Activated effector memory CD4-positive, alpha-beta T cell treated with anti-CD3 and anti-CD28 coated beads, Interleukin-2, amount 50 U/mL, for 16 hours (primary cell): ENCODE measurements around the gene PLEKHO2.

Experiments
- DNase-seq: peaks from one replicate; pipeline ENCODE4 v3.0.0-alpha.2; 2020

The PLEKHO2 gene

GRCh38 chr15:64895285-64896065 is 53.8 kb downstream of the PLEKHO2 start:
- DNase-seq, result peak; percentile 73

- no peak for DNase-seq
Observed at GRCh38 chr15:64896371-64897069, 54.8 kb downstream of the PLEKHO2 start.

GRCh38 chr15:64897345-64897985 is 55.8 kb downstream of the PLEKHO2 start:
- DNase-seq, result no peak

GRCh38 chr15:64898406-64898805 is 56.7 kb downstream of the PLEKHO2 start:
- DNase-seq, result no peak

GRCh38 chr15:64901141-64901540 is 59.4 kb downstream of the PLEKHO2 start:
- DNase-seq, result no peak

- no peak for DNase-seq
Observed at GRCh38 chr15:64901914-64902313, 60.2 kb downstream of the PLEKHO2 start.

GRCh38 chr15:64902863-64903262 is 61.1 kb downstream of the PLEKHO2 start:
- no peak for DNase-seq

- no peak for DNase-seq
Observed at GRCh38 chr15:64903326-64903950, 61.7 kb downstream of the PLEKHO2 start.

GRCh38 chr15:64904189-64904588 is 62.5 kb downstream of the PLEKHO2 start:
- DNase-seq, result no peak

GRCh38 chr15:64905119-64905831 is 63.6 kb downstream of the PLEKHO2 start:
- peak; percentile 92 for DNase-seq

GRCh38 chr15:64905941-64906340 is 64.2 kb downstream of the PLEKHO2 start:
- DNase-seq, result no peak

GRCh38 chr15:64906402-64906801 is 64.7 kb downstream of the PLEKHO2 start:
- no peak for DNase-seq

- no peak for DNase-seq
Observed at GRCh38 chr15:64907991-64908390, 66.3 kb downstream of the PLEKHO2 start.

GRCh38 chr15:64909546-64909945 is 67.8 kb downstream of the PLEKHO2 start:
- no peak for DNase-seq

- peak; percentile 81 for DNase-seq
Observed at GRCh38 chr15:64911311-64912186, 69.8 kb downstream of the PLEKHO2 start, which contains the start of gene ANKDD1A. ANKDD1A (plus strand) TSS chr15:64911902; CDS start chr15:64911931, 29 bp downstream.

- DNase-seq, result no peak
Observed at GRCh38 chr15:64912379-64913325, 70.9 kb downstream of the PLEKHO2 start.

- DNase-seq, result peak; percentile 44
Observed at GRCh38 chr15:64915518-64916227, 74.0 kb downstream of the PLEKHO2 start.

GRCh38 chr15:64916365-64916764 is 74.7 kb downstream of the PLEKHO2 start:
- peak; percentile 9 for DNase-seq

GRCh38 chr15:64917211-64917610 is 75.5 kb downstream of the PLEKHO2 start:
- no peak for DNase-seq
